Uterus (tissue), 2 donors: ENCODE results near the gene CORO1C.

Experiments
- CTCF ChIP-seq, 4 experiments: fragments of 200-600 bp in 2 of 4; fragments of 450-650 bp in 2 of 4; sonication (generic) in 2 of 4; IDR thresholded peaks; one replicate each; pipeline ENCODE4 v1.5.1; 2016 to 2019; ENCODE audit warnings: antibody characterized with exemption in 4 of 4, mild to moderate bottlenecking in 2 of 4, moderate library complexity in 1 of 4
- POLR2A ChIP-seq, 2 donors: fragments of 450-650 bp; IDR thresholded peaks; one replicate each; pipeline ENCODE4 v1.6.1; 2016; ENCODE audit warnings: antibody characterized with exemption in 2 of 2, mild to moderate bottlenecking in 1 of 2, moderate library complexity in 1 of 2

GRCh38 chr12:108649126-108649525, 82.2 kb downstream of the CORO1C start:
- TF ChIP-seq CTCF (IDR thresholded peaks at IDR 0.05) (no peak), POLR2A (IDR thresholded peaks at IDR 0.05) (no peak)
